ENCODE data around the gene QTRT2. TPM values are rescaled to one million over a fixed set of nuclear protein-coding genes. Genes with fewer than 3 reads are reported as not detected.

QTRT2 gene
- total and polyA plus RNA-seq, 4 donors: 4.3 to 11.3 (median 5.9) TPM

GRCh38 chr3:114093596-114093995 is 37.1 kb downstream of the QTRT2 start:
- no peak overlapping the region for H3K27ac ChIP-seq (ENCODE audit: low read depth in 1 of 2, low read length in 2 of 2)
- no peaks in the 10 kb centered on the region for H3K9me3 ChIP-seq (ENCODE audit: control insufficient read depth in 4 of 4, low read length in 3 of 4)
- H3K4me3 ChIP-seq (ENCODE audit: low read depth in 1 of 3, low read length in 3 of 3): no peak overlapping the region
- WGBS: 61% methylated on average over 2 of the region's 2 CpGs
- H3K9ac ChIP-seq (ENCODE audit: low read depth in 1 of 2, low read length in 2 of 2): no peak overlapping the region
- no peak for TF ChIP-seq RAD21 (IDR thresholded peaks at IDR 0.05)
- no peaks in the 10 kb centered on the region for H3K4me1 ChIP-seq (ENCODE audit: control insufficient read depth in 4 of 4, insufficient read depth in 4 of 4, low read length in 3 of 4)
- no peaks in the 10 kb centered on the region for H3K27me3 ChIP-seq (ENCODE audit: control insufficient read depth in 4 of 4, insufficient read depth in 4 of 4, low read length in 3 of 4)
- no peak for DNase-seq (ENCODE audit: low spot score)
- no peaks in the 10 kb centered on the region for H3K36me3 ChIP-seq (ENCODE audit: control insufficient read depth in 4 of 4, insufficient read depth in 3 of 4, low read depth in 1 of 4, low read length in 3 of 4)

GRCh38 chr3:114095796-114096195 is 39.3 kb downstream of the QTRT2 start:
- 67% methylated on average over 3 of the region's 3 CpGs for WGBS
- no peak for DNase-seq (ENCODE audit: low spot score)
- Histone ChIP-seq H3K4me3 (ENCODE audit: low read depth in 1 of 3, low read length in 3 of 3) (no peak overlapping the region), H3K27me3 (ENCODE audit: control insufficient read depth in 4 of 4, insufficient read depth in 4 of 4, low read length in 3 of 4) (no peaks in the 10 kb centered on the region), H3K36me3 (ENCODE audit: control insufficient read depth in 4 of 4, insufficient read depth in 3 of 4, low read depth in 1 of 4, low read length in 3 of 4) (no peaks in the 10 kb centered on the region), H3K9ac (ENCODE audit: low read depth in 1 of 2, low read length in 2 of 2) (no peak overlapping the region), H3K9me3 (ENCODE audit: control insufficient read depth in 4 of 4, low read length in 3 of 4) (no peaks in the 10 kb centered on the region), H3K27ac (ENCODE audit: low read depth in 1 of 2, low read length in 2 of 2) (no peak overlapping the region), H3K4me1 (ENCODE audit: control insufficient read depth in 4 of 4, insufficient read depth in 4 of 4, low read length in 3 of 4) (no peaks in the 10 kb centered on the region)
- TF ChIP-seq HNF4A (conservative IDR thresholded peaks at IDR 0.05) (no peak), MAX (IDR thresholded peaks at IDR 0.05) (no peak), EGR1 (IDR thresholded peaks at IDR 0.05; ENCODE audit: low read depth in 2 of 2) (no peak)

- no peaks in the 10 kb centered on the region for H3K27me3 ChIP-seq (ENCODE audit: control insufficient read depth in 4 of 4, insufficient read depth in 4 of 4, low read length in 3 of 4)
- H3K9ac ChIP-seq (ENCODE audit: low read depth in 1 of 2, low read length in 2 of 2): no peak overlapping the region
- WGBS: 49% methylated on average over 1 of the region's 1 CpG
- no peak for DNase-seq (ENCODE audit: low spot score)
- H3K4me1 ChIP-seq (ENCODE audit: control insufficient read depth in 4 of 4, insufficient read depth in 4 of 4, low read length in 3 of 4): no peaks in the 10 kb centered on the region
- no peaks in the 10 kb centered on the region for H3K36me3 ChIP-seq (ENCODE audit: control insufficient read depth in 4 of 4, insufficient read depth in 3 of 4, low read depth in 1 of 4, low read length in 3 of 4)
- no peak overlapping the region for H3K4me3 ChIP-seq (ENCODE audit: low read depth in 1 of 3, low read length in 3 of 3)
- no peak overlapping the region for H3K27ac ChIP-seq (ENCODE audit: low read depth in 1 of 2, low read length in 2 of 2)
- TF ChIP-seq HNF4A (conservative IDR thresholded peaks at IDR 0.05) (no peak), ZBTB33 (IDR thresholded peaks at IDR 0.05) (no peak)
- H3K9me3 ChIP-seq (ENCODE audit: control insufficient read depth in 4 of 4, low read length in 3 of 4): no peaks in the 10 kb centered on the region
Measured at GRCh38 chr3:114101101-114101500, 44.6 kb downstream of the QTRT2 start.

GRCh38 chr3:114103181-114103580 is 46.6 kb downstream of the QTRT2 start:
- no peak overlapping the region for H3K27ac ChIP-seq (ENCODE audit: low read depth in 1 of 2, low read length in 2 of 2)
- no peaks in the 10 kb centered on the region for H3K9me3 ChIP-seq (ENCODE audit: control insufficient read depth in 4 of 4, low read length in 3 of 4)
- H3K36me3 ChIP-seq (ENCODE audit: control insufficient read depth in 4 of 4, insufficient read depth in 3 of 4, low read depth in 1 of 4, low read length in 3 of 4): no peaks in the 10 kb centered on the region
- no peak for TF ChIP-seq HNF4A (conservative IDR thresholded peaks at IDR 0.05)
- no peak for TF ChIP-seq REST (IDR thresholded peaks at IDR 0.05)
- no peak for TF ChIP-seq FOXA1 (IDR thresholded peaks at IDR 0.05)
- TF ChIP-seq SP1 (IDR thresholded peaks at IDR 0.05): no peak
- no peak for TF ChIP-seq RXRA (IDR thresholded peaks at IDR 0.05)
- TF ChIP-seq ZBTB33 (IDR thresholded peaks at IDR 0.05): no peak
- TF ChIP-seq NR2F2 (IDR thresholded peaks at IDR 0.05): no peak
- no peak for TF ChIP-seq JUND (IDR thresholded peaks at IDR 0.05)
- TF ChIP-seq ATF3 (IDR thresholded peaks at IDR 0.05): no peak
- 92% methylated on average over 27 of the region's 27 CpGs for WGBS
- no peak for DNase-seq (ENCODE audit: low spot score)
- no peaks in the 10 kb centered on the region for H3K27me3 ChIP-seq (ENCODE audit: control insufficient read depth in 4 of 4, insufficient read depth in 4 of 4, low read length in 3 of 4)
- H3K4me3 ChIP-seq (ENCODE audit: low read depth in 1 of 3, low read length in 3 of 3): no peak overlapping the region
- H3K4me1 ChIP-seq (ENCODE audit: control insufficient read depth in 4 of 4, insufficient read depth in 4 of 4, low read length in 3 of 4): no peaks in the 10 kb centered on the region
- no peak overlapping the region for H3K9ac ChIP-seq (ENCODE audit: low read depth in 1 of 2, low read length in 2 of 2)
